Astrocyte of the spinal cord (primary cell): Measurements from ENCODE around the gene ASAP2.
A peak's percentile ranks its signal among the peaks of the same experiment; 100 is the strongest.

Experiments
- DNase-seq: peaks from one replicate; pipeline ENCODE4 v3.0.0; 2011; ENCODE audit warnings: low read depth, low spot score
- H3K4me3 ChIP-seq: 2 replicates; pipeline ENCODE4 v1.5.1; 2011; ENCODE audit warnings: low read depth, mild to moderate bottlenecking, low read length, moderate library complexity
- CTCF ChIP-seq: IDR thresholded peaks from 2 replicates; pipeline ENCODE4 v1.5.1; 2012; ENCODE audit warnings: low read depth, mild to moderate bottlenecking, low read length, inconsistent platforms
- in situ Hi-C: cut with HindIII; loops from 2 replicates; pipeline ENCODE4 v1.10.0; 2017; ENCODE audit warnings: low sequenced_read_pairs

The ASAP2 gene

GRCh38 chr2:9197916-9198315 lies 8.7 kb upstream of the ASAP2 start:
- in situ Hi-C loops = no loop called here
- TF ChIP-seq CTCF = no peak
- H3K4me3 ChIP-seq = no peak overlapping the region
- no peak for DNase-seq

GRCh38 chr2:9199716-9200632 lies 6.6 kb upstream of the ASAP2 start:
- in situ Hi-C loops = no loop called here
- no peak for TF ChIP-seq CTCF
- no peak overlapping the region for H3K4me3 ChIP-seq
- DNase-seq = peak; percentile 50

GRCh38 chr2:9200633-9201015 lies 6.0 kb upstream of the ASAP2 start:
- DNase-seq = no peak
- no peak overlapping the region for H3K4me3 ChIP-seq
- TF ChIP-seq CTCF = no peak
- in situ Hi-C loops = no loop called here

- no peak for TF ChIP-seq CTCF
- DNase-seq = peak; percentile 75
These were observed 5.3 kb upstream of the ASAP2 start for GRCh38 chr2:9201185-9201891.

GRCh38 chr2:9203006-9203405 lies 3.6 kb upstream of the ASAP2 start:
- no peak for TF ChIP-seq CTCF
- in situ Hi-C loops = no loop called here

More at GRCh38 chr2:9201185-9201891, 5.3 kb upstream of the ASAP2 start:
- no peak overlapping the region for H3K4me3 ChIP-seq
- in situ Hi-C loops = no loop called here

GRCh38 chr2:9203876-9204275 lies 2.7 kb upstream of the ASAP2 start:
- no peak overlapping the region for H3K4me3 ChIP-seq
- in situ Hi-C loops = no loop called here
- DNase-seq = no peak
- TF ChIP-seq CTCF = no peak

More at GRCh38 chr2:9203006-9203405, 3.6 kb upstream of the ASAP2 start:
- DNase-seq = no peak
- no peak overlapping the region for H3K4me3 ChIP-seq
